ENCODE data around the gene FUCA2.
A peak's percentile ranks its signal among the peaks of the same experiment; 100 is the strongest.
"Not testable (repeated sequence)": the region's sequence is repeated elsewhere in the genome, so short reads cannot be mapped to it uniquely, and the experiment has no call there.

The FUCA2 gene

DNA sequence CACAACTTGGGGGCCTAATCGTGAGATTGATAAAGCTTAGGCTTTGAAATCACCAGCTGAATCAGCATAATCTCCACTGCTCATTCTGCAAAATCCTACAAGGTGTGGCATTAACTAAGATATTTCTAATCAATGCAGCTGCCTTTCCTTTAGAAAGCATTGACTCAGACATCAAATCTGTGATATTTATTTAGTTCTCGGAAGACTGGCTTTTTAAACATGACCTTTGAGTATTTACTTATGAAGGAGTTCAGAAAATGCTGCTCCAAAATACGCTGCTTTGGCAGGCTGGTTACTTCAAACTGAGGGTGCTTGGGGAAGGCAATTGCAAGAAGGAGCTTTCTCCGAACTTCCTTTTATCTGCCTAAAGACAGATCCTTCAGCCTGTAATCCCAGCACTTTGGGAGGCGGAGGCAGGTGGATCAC is 23.7 kb upstream of the FUCA2 start:
- DNase-seq, result no peak

DNA sequence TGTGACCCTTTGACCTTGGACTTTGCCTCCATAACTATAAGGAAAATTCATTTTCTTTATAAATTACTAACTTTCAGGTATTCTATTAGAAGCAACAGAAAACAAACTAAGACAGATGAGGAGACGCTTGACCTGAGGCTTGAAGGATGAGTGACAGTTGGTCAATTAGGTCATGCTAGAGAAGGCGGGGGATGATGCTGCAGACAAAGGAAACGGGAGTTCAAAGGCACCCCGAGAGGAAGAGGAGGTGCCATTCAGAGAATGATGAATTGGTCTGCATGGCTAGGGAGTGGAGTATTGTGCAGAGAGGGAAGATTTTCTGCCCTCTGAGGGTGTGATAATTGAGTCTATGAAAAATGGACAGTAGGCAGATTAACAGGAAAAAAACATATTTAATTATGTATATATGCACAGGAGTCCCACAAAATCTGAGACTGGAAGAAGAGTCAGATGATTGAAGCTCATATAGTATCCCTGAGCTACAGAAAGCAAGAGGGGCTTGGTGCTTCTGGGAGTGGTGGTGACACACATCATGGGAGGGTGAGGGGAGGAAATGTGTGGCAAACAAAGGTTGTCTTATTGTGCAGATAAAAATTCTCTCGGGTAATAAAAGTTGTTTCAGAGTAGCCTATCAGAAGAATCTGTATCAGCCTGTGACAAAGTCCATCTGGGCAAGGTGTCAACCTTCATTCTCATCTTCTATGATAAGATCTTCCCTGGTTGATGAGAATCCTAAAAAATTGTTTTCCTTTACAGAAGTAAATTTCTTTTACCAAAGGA is 20.4 kb upstream of the FUCA2 start:
- DNase-seq, result no peak

DNA sequence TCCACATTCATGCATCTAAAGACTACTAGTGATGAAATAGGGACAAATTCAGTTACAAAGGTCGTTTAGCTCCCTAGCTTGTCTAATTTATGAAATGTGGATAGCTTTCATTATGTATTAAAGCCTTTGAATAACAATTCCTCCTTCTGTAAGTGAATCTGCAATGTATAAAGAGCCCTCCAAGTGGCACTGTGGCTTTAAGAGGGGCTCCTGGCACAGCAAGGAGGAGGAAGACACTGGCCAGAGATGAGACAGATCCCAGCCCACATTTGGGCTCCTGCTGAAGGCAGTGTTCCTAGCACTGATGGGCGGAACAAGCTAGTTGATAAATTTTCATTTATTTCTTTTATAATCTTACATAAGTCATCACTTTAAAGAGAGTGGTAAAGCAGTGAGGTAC is 17.6 kb upstream of the FUCA2 start:
- no peak for DNase-seq

DNA sequence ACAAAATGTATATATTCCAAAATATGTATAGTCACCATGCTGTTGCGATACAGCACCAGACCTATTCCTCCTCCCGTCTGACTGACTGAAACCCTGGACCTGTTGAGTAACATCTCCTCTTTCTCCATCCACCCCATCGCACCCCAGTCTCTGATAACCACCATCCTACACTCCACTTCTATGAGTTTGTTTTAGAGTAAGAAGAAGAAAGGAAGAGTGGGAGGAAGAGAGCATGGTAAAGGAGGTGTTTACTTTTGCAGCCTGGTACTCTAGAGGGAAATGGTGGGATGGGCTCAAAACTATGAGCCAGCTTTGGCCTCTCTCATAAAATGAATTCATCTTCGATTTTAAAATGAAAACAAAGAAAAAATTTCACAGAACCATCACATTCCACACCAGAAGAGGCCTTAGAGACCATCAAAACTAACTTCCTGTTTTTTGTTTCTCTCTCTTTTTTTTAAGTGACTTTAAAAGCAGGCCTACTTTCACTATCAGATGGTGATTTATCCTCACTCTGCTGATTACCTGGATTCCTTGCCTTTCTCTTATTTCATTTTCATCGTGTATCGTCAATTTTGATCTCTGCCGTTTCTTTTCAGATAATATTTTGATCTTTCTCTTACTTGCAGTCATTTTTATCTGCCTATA is 16.8 kb upstream of the FUCA2 start:
- DNase-seq, result no peak

- DNase-seq, result no peak
Measured at GRCh38 chr6:143527677-143528076, 16.2 kb upstream of the FUCA2 start.

DNA sequence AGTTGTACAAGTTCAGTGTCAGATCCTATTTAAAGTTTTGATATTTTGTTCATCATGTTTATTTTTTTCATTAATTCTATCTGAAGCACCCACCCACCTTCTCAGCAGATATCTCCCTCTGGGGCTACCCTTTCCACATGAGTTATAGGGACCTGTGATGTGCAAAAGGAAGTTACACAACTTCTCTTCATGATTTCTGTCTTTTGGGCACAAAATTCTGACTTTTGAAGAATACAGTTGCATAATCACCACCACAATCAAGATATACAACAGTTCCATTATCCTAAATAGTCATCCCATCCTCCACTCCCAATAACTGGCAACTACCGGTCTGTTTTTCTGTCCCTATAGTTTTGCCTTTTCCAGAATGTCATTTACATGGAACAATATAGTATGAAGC is 13.8 kb upstream of the FUCA2 start:
- no peak for DNase-seq

DNA sequence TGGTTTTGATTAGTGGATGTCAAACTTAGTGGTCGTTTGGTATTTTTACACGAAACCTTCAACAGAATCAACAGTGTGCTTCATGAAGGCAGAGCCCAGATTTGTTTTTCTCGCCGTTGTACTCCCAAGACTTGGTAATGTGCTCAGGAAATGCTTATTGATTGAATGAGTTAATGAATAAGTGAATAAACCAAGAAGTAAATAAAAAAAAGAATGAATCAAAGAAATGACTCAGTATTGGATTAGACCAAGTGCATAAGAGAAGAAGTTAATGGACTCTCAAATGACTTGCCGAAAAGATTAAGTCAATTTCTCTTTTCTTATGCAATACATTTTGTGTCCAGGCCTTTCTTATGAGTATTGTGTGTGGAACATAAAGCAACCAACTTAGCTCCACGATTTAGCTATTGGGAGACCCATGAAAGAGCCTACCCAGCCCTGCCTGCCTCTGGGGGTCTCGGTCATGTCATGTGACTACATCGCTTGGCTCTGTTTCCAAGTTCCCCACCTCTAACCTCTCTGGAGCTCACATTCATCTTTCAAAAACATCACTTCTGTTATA is 10.6 kb upstream of the FUCA2 start:
- no peak for DNase-seq

DNA sequence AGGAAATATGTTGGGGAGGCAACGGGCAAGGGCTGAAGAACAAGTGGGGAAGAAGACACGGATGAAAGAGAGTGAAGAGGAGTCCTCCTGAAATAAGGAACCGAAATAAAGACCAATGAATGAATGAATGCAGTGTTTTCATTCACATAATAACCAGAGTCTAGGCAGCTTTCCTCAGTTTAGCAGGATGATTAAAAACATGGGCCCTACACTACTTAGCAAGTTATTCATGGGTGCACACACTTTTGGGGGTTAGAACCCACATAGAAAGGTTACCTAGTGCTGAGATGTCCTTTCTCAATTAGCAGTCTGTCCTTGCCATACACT is 5.9 kb upstream of the FUCA2 start:
- DNase-seq, result no peak

- no peak for DNase-seq
Measured at GRCh38 chr6:143516690-143517446, 5.3 kb upstream of the FUCA2 start.

GRCh38 chr6:143515766-143516355 is 4.3 kb upstream of the FUCA2 start:
- DNase-seq, result no peak

DNA sequence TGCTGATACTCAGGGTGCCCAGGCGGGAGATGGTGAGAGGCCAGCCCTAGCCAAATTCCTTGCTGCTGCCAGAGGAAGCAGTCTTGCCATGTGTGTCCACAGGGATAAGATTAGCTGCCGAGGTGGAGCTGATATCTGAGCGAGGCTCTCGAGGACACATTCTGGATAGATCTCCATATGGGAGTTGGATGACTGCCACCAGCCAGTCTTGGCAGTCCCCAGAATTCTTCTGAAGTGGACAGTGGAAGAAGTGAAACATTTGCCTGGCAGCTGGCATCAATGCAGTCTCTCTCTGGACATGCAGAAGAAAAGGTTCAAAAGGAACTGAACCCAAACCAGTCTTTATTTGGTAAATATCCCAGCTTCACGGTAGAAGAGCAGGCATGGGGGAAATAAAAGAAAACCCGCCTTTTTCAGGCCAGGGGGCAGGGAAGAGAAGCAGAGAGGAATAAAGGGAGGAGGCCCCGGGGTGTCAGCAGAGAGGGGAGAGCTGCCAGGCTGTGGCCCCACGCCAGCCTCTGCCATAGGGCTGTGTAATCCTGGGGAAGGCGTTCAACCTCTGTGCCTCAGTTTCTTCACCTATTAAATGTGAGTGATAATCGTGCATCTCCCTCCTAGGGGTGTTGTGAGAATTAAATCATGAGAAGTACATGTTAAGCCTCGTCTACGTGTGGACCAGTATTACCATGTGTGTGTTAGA is 3.7 kb upstream of the FUCA2 start:
- no peak for DNase-seq

- peak; percentile 24 for DNase-seq
Measured at GRCh38 chr6:143513410-143513809, 1.9 kb upstream of the FUCA2 start.

GRCh38 chr6:143510326-143510725 is 1.2 kb downstream of the FUCA2 start:
- DNase-seq, result not testable (repeated sequence)

GRCh38 chr6:143507358-143508145 is 4.0 kb downstream of the FUCA2 start:
- DNase-seq, result no peak

DNA sequence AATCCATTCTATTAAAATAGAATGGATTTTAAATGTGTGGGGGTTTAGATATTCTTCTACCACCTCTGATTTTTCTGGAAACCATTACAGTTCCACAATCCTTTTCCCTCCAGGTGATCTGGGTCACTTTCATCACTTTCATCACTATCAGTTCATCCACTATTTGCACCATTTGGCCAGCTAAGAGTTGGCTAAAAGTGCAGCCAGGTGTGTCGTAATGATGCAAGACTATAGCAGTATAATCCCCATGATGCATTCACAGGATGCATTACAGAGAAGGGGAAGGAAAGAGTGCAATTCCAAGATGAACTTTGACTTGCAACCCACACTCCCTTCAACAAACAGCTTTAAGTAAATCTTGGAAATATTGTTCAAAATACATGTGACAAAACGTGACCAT is 4.9 kb downstream of the FUCA2 start:
- no peak for DNase-seq

- no peak for DNase-seq
Measured at GRCh38 chr6:143506199-143506598, 5.3 kb downstream of the FUCA2 start.

DNA sequence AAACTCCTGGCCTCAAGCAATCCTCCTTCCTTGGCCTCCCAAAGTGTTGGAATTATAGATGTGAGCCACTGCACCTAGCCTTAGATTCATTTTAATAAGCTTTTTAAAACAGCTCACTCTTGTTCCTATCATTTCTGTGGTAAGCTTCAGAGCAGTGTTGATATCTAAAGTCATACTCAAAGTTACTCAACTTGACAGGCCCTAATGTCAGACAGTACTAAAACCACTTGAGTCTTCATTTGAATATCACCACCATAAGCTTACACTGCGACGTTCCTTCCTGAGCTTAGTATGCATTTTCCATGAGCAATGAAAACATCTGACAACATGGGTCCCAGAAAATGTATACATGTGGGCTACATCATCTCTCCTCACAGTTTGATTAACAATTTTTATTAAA is 6.0 kb downstream of the FUCA2 start:
- no peak for DNase-seq

DNA sequence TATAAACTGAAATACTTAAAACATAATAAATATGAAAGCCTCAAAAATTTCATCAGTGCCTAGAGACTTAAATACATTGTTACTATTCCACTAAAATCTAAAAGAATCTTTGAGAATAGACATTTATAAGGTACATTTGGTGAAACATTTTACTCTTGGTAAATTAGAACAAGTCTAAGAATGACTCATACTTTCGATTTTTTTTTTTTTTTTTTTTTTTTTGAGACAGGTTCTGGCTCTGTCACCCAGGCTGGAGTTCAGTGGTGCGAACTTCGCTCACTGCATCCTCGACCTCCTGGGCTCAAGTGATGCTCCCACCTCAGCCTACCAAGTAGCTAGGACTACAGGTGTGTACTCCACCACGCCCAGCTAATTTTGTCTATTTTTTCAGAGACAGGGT is 6.4 kb downstream of the FUCA2 start:
- no peak for DNase-seq

DNA sequence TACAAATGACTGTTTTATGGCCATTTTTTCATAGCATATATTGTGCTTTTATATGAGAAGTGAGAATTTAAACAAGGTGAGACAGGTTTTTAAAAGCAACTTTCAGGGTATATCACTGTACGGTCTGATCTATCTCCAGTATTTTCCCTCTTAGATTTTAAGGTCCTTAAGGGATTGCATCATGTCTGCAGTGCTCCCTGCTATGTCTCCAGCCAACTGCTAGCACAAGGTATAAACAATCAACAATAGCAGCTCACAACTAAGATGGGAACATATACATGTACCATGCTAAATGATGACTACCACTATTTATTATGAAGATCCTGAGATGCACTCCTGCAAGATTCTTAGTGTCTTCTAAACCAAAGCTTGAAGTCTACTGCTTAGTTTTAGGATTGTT is 7.2 kb downstream of the FUCA2 start:
- no peak for DNase-seq

GRCh38 chr6:143501851-143502250 is 9.7 kb downstream of the FUCA2 start:
- DNase-seq, result no peak

- DNase-seq, result no peak
Measured at GRCh38 chr6:143498428-143498827, 13.1 kb downstream of the FUCA2 start.

DNA sequence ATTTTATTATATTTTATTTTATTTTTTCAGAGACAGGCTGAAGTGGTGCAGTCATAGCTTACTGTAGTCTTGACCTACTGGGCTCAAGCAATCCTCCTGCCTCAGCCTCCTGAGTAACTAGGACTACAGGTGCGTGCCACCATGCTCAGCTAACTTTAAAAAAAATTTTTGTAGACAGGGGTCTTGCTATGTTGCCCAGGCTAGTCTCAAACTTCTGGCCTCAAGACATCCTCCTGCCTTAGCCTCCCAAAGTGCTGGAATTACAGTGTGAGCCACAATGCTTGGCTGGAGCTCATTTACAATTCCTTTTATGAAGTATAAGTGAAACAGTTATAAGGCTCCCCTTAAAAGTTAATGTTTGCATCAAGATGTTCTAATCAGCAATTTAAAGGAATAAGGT is 14.5 kb downstream of the FUCA2 start:
- DNase-seq, result no peak
